Liver (tissue), 3 donors: ENCODE data around the gene CHD8.

Experiments used
- CTCF ChIP-seq: fragments of 150-350 bp; IDR thresholded peaks from 2 replicates; pipeline ENCODE4 v1.5.1; 2017; ENCODE audit warnings: improper control_type of control experiment, low read depth, low read length; ENCODE audit not compliant: missing input control
- EGR1 ChIP-seq, 2 donors: IDR thresholded peaks; 2 replicates each; pipeline ENCODE4 v1.6.1; 2016 to 2018; ENCODE audit warnings: antibody characterized with exemption in 2 of 2, low read depth in 2 of 2
- JUND ChIP-seq, 2 donors: IDR thresholded peaks; 2 replicates each; pipeline ENCODE4 v1.6.1; 2016; ENCODE audit warnings: antibody characterized with exemption in 2 of 2
- RAD21 ChIP-seq, 2 donors: IDR thresholded peaks; 2 replicates each; pipeline ENCODE4 v1.6.1; 2016; ENCODE audit warnings: antibody characterized with exemption in 2 of 2, mild to moderate bottlenecking in 2 of 2
- REST ChIP-seq: IDR thresholded peaks from 2 replicates; pipeline ENCODE4 v1.6.1; 2016; ENCODE audit warnings: antibody characterized with exemption, mild to moderate bottlenecking
- SP1 ChIP-seq: IDR thresholded peaks from 2 replicates; pipeline ENCODE4 v1.6.1; 2018; ENCODE audit warnings: antibody characterized with exemption, mild to moderate bottlenecking
- TAF1 ChIP-seq: conservative IDR thresholded peaks from 2 replicates; pipeline ENCODE4 v1.6.1; 2016; ENCODE audit warnings: antibody characterized with exemption, mild to moderate bottlenecking
- donor health status: healthy.
- donor health status: healthy.

- TF ChIP-seq CTCF (no peak), RAD21 (IDR thresholded peaks at IDR 0.05) (no peak), TAF1 (no peak), REST (no peak), JUND (IDR thresholded peaks at IDR 0.05) (no peak), SP1 (no peak), EGR1 (IDR thresholded peaks at IDR 0.05; ENCODE audit: low read depth in 2 of 2) (no peak)
Observed at GRCh38 chr14:21496453-21496852, 40.5 kb upstream of the CHD8 start.
